GM21529 (cell line): ENCODE results near the gene TRERF1.

Source experiments
- ATAC-seq: cut with Tn5 transposase; IDR thresholded peaks from one replicate; pipeline ENCODE4 v1.9.1; 2021; ENCODE audit not compliant: unreplicated experiment

Gene TRERF1

DNA sequence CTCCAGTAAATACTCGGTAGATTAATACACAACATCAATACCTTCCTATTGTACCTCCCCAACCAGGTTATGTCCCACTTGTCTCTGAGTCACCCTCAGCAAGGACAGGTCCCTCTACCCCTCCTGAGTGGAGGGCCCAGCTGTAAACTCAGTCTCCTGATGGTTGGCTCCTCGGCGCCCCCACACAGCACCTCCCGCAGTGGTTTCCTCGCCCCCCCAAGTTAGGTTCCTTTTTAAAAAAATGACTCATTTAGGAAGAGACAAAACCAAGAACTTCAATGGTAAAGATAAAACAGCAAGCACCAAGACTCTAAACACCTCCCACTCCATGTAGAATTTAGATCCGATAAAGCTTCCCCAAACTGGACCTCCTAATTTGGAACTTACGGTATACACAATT lies 83.5 kb downstream of the TRERF1 start:
- peak; percentile 24 for ATAC-seq

DNA sequence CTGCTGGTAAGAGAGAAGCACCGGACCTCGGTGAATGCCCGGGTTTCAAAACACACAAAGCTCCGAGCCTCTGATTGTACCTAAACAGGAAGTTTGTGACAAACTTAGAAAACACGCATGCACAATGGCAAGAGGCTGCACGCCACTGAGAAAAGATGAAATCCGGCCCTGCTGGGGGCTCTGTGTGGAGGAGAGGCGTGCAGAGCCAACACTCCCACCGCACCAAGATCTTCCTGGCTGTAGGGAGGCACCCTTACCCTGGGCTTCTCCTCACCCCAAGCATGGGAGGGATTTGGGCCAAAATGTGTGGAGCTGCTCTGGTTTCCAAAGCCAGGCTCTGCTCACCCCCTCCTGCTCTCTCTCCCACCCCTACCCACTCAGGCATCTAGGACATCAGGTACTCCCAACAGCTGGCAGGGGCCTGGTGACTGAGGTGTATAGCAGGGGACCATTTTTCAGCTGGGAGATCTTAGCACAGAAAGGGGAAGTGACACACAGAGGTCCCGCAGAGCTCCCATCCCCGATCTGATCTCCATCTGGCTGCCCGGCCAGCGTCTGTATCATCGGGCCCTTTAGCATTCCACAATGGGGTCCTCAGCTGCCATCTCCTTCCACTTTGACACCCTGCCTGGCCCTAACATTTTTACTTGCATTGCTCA lies 84.2 kb downstream of the TRERF1 start:
- peak; percentile 70 for ATAC-seq

DNA sequence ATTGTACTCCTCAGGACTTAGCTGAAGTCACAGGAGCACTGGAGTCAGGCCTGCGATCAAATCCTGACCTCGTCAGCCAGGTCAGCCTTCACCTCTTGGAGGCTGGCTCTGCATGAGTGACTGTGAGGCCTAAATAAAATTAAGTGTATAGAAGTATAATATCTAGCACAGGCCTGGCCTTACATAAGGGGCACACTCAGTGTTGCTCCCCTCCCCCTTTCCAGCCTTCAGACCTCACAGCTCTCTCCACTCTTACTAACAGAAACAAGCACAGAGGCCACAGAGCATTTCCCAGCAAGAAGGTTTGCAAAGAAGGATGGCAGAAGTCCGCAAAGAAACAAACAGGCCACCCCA lies 84.8 kb downstream of the TRERF1 start:
- ATAC-seq: no peak

DNA sequence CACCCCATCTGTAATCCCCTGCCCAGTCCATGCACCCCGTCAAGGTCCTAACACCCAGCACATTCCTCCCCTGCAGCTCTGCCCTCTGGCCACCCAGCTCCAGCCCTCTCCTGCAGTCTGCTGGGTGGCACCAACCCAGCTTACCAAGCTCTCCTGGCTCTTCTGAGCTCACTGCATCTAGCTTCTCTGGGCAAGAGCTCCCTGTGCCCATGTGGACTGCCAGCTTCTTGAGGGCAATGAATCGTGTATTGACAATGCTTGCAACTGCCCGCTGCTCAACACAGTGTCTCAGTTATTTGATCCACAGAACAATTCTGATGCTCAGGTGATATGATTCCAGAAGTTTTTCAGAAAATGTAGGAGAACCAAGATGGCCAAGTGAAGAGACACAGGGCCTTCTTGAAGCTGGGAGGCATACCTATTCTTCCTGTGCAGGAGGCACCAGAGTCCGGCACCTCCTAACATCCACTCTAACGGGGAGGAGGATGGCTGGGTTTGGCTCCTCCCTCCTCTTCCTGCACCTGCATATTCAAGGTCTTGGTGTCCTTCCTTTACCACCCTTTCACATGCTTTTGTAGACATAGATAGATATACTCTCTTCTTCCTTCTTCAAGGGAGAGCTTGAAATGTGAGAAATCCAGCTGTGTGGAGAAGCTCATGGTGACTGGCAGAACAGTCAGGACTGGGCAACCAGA lies 85.6 kb downstream of the TRERF1 start:
- ATAC-seq: no peak

DNA sequence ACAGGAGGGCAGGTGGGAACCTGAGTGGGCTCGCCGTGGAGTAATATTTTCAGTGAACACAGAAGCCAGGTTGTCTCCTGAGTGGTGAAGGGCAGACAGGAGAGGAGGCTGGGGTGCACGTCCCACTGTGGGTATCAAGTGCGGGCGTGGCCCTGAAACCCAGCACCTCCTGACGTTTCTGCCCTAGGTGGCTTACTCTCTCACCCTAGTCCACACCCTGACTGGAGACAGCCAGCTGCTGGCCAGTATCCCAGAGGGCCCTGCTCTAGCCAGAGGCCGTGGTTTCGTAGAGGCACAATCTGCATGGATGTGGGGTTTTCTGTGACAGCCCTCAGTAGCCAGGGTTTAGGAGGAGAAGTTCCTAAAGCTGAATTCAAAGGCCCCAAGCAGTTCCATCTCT lies 86.7 kb downstream of the TRERF1 start:
- no peak for ATAC-seq

DNA sequence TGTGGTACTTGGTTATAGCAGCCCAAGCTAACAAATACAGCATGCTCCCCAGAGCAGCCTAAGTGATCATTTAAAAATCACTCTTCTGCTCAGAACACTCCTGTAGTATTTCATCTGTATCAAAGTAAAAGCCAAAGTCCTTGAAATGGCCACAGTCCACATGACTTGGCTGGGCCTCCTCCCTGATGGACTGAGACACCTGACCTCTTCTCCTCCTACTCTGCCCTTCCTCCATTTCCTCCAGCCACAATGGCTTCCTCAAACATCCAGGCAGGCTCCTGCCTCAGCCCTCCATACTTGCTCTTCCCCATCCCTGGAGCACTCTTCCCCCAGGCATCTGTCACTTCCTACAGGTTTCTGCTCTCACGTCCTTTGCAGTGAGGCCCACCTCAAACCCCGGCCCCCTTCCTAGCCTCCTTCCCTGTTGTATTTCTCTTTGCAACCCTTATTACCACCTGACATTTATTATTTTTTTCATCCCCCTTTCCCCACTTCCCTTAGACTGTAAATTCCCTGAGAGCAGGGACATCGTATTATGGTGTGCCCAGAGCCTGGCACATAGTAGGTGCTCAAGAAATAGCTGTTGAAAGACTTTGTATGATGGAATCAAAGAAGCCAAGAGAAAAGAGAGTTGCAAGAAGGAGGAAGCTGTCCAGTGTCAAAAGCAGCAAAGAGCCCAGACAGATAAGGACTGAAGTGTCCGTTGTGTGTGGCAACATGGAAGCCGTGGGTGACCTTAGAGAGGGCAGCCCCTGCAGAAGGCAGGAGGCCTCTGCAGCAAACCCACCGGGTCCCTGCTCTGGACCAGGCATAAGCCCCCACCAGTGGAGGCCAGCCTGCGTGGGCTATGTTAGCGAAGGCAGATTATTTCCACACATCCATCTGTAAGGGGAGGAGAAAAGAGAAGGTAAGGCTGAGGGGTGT lies 87.5 kb downstream of the TRERF1 start:
- no peak for ATAC-seq

- ATAC-seq: no peak
These were observed 90.7 kb downstream of the TRERF1 start for GRCh38 chr6:42361036-42361435.

DNA sequence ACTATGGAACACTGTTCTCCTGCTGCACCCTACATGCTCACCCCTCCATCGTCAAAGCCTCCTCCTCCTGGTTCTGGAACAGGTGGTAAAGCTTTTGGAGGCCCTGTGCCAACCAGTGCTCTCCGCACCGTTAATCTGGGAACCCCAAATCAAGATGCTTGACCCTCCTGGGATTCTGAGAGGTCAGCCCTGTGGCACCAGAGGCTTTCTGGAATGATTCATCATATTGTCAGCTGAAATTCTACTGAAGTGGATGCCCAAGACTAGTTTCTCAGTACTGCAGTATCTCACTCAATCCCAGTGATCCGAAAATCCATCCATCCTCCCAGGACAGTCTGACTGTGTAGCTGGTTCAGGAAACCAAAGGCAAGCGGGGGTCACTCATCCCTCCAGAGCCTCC lies 92.7 kb downstream of the TRERF1 start:
- ATAC-seq: no peak

- no peak for ATAC-seq
These were observed 96.3 kb downstream of the TRERF1 start for GRCh38 chr6:42355416-42355815.

- ATAC-seq: no peak
These were observed 97.0 kb downstream of the TRERF1 start for GRCh38 chr6:42354702-42355101.

DNA sequence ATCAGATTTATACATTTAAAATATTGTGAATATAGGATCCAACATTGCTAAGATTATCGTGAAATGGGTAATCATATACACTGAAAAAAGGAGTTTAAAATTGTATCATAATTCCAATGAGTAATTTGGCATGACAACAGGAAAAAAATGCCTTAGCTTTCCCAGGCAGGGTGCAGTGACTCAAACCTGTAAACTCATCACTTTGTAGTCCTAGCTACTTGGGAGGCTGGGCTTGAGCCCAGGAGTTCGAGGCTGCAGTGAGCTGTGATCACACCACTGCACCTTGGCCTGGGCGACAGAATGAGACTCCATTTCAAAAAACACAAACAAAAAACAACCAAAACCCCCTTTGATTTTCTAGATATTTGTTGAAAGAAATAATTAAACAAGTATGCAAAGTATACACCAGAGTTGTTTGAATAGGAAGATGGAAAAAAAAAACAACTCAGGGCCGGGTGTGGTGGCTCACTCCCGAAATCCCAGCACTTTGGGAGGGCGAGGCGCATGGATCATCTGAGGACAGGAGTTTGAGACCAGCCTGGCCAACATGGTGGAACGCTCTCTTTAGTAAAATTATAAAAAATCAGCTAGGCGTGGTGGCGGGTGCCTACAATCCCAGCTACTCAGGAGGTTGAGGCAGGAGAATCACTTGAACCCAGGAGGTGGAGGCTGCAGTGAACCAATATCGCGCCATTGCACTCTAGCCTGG lies 98.7 kb downstream of the TRERF1 start:
- no peak for ATAC-seq

GRCh38 chr6:42350911-42351310 lies 100.8 kb downstream of the TRERF1 start:
- no peak for ATAC-seq

DNA sequence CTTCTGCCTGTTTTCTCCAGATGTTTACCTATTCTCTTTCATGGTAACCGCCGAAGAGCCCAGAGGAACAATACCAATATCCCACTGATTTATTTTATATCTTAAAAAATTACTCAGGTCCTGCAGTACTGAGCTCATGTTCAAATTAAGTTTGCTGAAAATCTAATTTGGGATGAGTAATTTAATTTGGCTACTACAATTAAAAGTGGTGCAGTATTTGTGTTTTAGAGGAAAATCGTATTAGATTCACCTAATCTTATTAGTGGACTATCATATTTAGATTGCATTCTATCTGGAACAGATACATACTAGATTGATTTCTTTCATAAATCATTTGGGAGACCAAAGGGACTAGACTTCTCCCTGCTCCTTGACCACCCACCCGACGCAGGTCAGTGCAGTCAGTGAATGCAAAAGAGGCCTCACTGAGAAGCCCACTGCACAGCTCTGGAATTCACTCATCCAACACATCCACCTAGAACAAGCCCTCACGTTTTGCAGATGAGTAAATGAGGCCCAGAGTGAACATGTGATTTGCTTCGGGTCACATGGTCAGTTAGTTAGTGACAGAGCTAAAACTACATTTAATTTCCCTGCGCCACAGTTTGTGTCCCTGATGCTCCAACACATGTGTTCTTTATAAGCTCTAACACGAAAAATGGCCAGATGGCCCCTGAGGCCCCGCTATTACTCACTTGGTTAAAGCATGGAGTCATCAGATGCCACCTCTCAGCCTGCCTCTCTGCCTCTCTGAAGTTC lies 101.8 kb downstream of the TRERF1 start:
- ATAC-seq: no peak

GRCh38 chr6:42347456-42347855 lies 104.3 kb downstream of the TRERF1 start:
- no peak for ATAC-seq

- no peak for ATAC-seq
These were observed 105.9 kb downstream of the TRERF1 start for GRCh38 chr6:42345696-42346416.

GRCh38 chr6:42344756-42345155 lies 107.0 kb downstream of the TRERF1 start:
- ATAC-seq: no peak

DNA sequence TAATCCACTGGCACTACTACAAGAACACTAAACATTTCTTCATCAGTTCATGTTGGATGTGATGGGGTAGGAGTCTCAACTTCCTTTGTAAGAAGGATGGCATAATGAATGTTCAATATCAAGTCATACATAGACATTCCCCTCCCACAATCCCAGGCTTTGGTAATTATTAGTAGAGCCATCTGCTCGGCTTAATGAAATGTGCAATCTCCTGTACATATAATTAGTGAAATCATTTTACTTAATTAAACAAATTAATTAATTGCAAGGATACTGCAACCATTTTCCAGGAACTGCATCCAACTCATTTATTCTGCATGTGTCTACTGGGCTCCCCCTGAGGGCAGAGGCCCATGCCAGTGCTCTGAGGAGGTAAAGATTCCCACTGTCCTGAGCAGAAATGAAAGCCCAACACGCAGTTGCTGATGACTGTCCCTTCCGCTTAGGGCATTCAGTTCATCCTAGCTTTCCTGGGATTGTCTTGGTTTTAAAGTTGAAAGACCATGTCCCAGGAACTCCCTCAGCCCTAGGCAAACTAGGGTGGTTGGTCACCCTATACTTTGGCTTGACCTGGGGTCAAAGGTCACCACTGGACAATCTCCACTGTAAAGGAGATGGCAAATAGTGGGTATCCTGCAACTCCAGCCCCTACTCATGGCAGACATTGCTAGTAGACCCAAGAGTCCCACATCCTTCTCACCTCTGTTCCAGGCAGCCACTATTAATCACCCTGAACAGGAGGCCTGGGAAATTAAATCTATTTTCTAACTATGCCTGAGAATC lies 109.8 kb downstream of the TRERF1 start:
- no peak for ATAC-seq

GRCh38 chr6:42341221-42341620 lies 110.5 kb downstream of the TRERF1 start:
- no peak for ATAC-seq

GRCh38 chr6:42340511-42340910 lies 111.2 kb downstream of the TRERF1 start:
- no peak for ATAC-seq
